Measurements from ENCODE around the gene ANXA2.

Gene ANXA2

GRCh38 chr15:60350108-60350507 lies 47.7 kb downstream of the ANXA2 start:
- Histone ChIP-seq H3K27me3 (ENCODE audit: control insufficient read depth, insufficient read depth, low read length) (no peaks in the 10 kb centered on the region), H3K9ac (ENCODE audit: low read length) (no peak overlapping the region), H3K4me3 (ENCODE audit: low read depth, low read length) (no peak overlapping the region), H3K27ac (ENCODE audit: low read depth, low read length) (no peak overlapping the region), H3K9me3 (ENCODE audit: control insufficient read depth, insufficient read depth, low read depth, low read length) (no peaks in the 10 kb centered on the region), H3K4me1 (ENCODE audit: control insufficient read depth, insufficient read depth, low read length) (peaks cover 6% of the 10 kb centered on the region), H3K36me3 (ENCODE audit: control insufficient read depth, insufficient read depth, low read length) (peaks cover 93% of the 10 kb centered on the region)

GRCh38 chr15:60349589-60349988 lies 48.2 kb downstream of the ANXA2 start:
- Histone ChIP-seq H3K4me1 (ENCODE audit: control insufficient read depth, insufficient read depth, low read length) (peaks cover 6% of the 10 kb centered on the region), H3K4me3 (ENCODE audit: low read depth, low read length) (no peak overlapping the region), H3K9me3 (ENCODE audit: control insufficient read depth, insufficient read depth, low read depth, low read length) (no peaks in the 10 kb centered on the region), H3K27ac (ENCODE audit: low read depth, low read length) (no peak overlapping the region), H3K27me3 (ENCODE audit: control insufficient read depth, insufficient read depth, low read length) (no peaks in the 10 kb centered on the region), H3K9ac (ENCODE audit: low read length) (no peak overlapping the region), H3K36me3 (ENCODE audit: control insufficient read depth, insufficient read depth, low read length) (peaks cover 91% of the 10 kb centered on the region)

- H3K9ac ChIP-seq (ENCODE audit: low read length), result no peak overlapping the region
- peaks cover 16% of the 10 kb centered on the region for H3K4me1 ChIP-seq (ENCODE audit: control insufficient read depth, insufficient read depth, low read length)
- peaks cover 70% of the 10 kb centered on the region for H3K36me3 ChIP-seq (ENCODE audit: control insufficient read depth, insufficient read depth, low read length)
- no peak overlapping the region for H3K4me3 ChIP-seq (ENCODE audit: low read depth, low read length)
- no peaks in the 10 kb centered on the region for H3K9me3 ChIP-seq (ENCODE audit: control insufficient read depth, insufficient read depth, low read depth, low read length)
- H3K27ac ChIP-seq (ENCODE audit: low read depth, low read length), result no peak overlapping the region
- H3K27me3 ChIP-seq (ENCODE audit: control insufficient read depth, insufficient read depth, low read length), result no peaks in the 10 kb centered on the region
These were observed 50.2 kb downstream of the ANXA2 start for GRCh38 chr15:60347480-60348049.

- peaks cover 61% of the 10 kb centered on the region for H3K36me3 ChIP-seq (ENCODE audit: control insufficient read depth, insufficient read depth, low read length)
- no peaks in the 10 kb centered on the region for H3K9me3 ChIP-seq (ENCODE audit: control insufficient read depth, insufficient read depth, low read depth, low read length)
- H3K27me3 ChIP-seq (ENCODE audit: control insufficient read depth, insufficient read depth, low read length), result no peaks in the 10 kb centered on the region
- H3K4me3 ChIP-seq (ENCODE audit: low read depth, low read length), result no peak overlapping the region
- no peak overlapping the region for H3K9ac ChIP-seq (ENCODE audit: low read length)
- H3K4me1 ChIP-seq (ENCODE audit: control insufficient read depth, insufficient read depth, low read length), result peaks cover 16% of the 10 kb centered on the region
- H3K27ac ChIP-seq (ENCODE audit: low read depth, low read length), result no peak overlapping the region
These were observed 51.1 kb downstream of the ANXA2 start for GRCh38 chr15:60346653-60347052.

- no peaks in the 10 kb centered on the region for H3K9me3 ChIP-seq (ENCODE audit: control insufficient read depth, insufficient read depth, low read depth, low read length)
- peaks cover 16% of the 10 kb centered on the region for H3K4me1 ChIP-seq (ENCODE audit: control insufficient read depth, insufficient read depth, low read length)
- no peak overlapping the region for H3K9ac ChIP-seq (ENCODE audit: low read length)
- H3K27me3 ChIP-seq (ENCODE audit: control insufficient read depth, insufficient read depth, low read length), result no peaks in the 10 kb centered on the region
- no peak overlapping the region for H3K27ac ChIP-seq (ENCODE audit: low read depth, low read length)
- H3K36me3 ChIP-seq (ENCODE audit: control insufficient read depth, insufficient read depth, low read length), result peaks cover 55% of the 10 kb centered on the region
- no peak overlapping the region for H3K4me3 ChIP-seq (ENCODE audit: low read depth, low read length)
These were observed 51.7 kb downstream of the ANXA2 start for GRCh38 chr15:60346077-60346476.

GRCh38 chr15:60345598-60345997 lies 52.2 kb downstream of the ANXA2 start:
- no peaks in the 10 kb centered on the region for H3K9me3 ChIP-seq (ENCODE audit: control insufficient read depth, insufficient read depth, low read depth, low read length)
- no peak overlapping the region for H3K27ac ChIP-seq (ENCODE audit: low read depth, low read length)
- H3K4me3 ChIP-seq (ENCODE audit: low read depth, low read length), result no peak overlapping the region
- no peak overlapping the region for H3K9ac ChIP-seq (ENCODE audit: low read length)
- H3K27me3 ChIP-seq (ENCODE audit: control insufficient read depth, insufficient read depth, low read length), result no peaks in the 10 kb centered on the region
- H3K36me3 ChIP-seq (ENCODE audit: control insufficient read depth, insufficient read depth, low read length), result peaks cover 51% of the 10 kb centered on the region
- peaks cover 19% of the 10 kb centered on the region for H3K4me1 ChIP-seq (ENCODE audit: control insufficient read depth, insufficient read depth, low read length)

- peaks cover 23% of the 10 kb centered on the region for H3K4me1 ChIP-seq (ENCODE audit: control insufficient read depth, insufficient read depth, low read length)
- no peak overlapping the region for H3K9ac ChIP-seq (ENCODE audit: low read length)
- H3K9me3 ChIP-seq (ENCODE audit: control insufficient read depth, insufficient read depth, low read depth, low read length), result no peaks in the 10 kb centered on the region
- no peak overlapping the region for H3K4me3 ChIP-seq (ENCODE audit: low read depth, low read length)
- H3K27me3 ChIP-seq (ENCODE audit: control insufficient read depth, insufficient read depth, low read length), result no peaks in the 10 kb centered on the region
- H3K36me3 ChIP-seq (ENCODE audit: control insufficient read depth, insufficient read depth, low read length), result peaks cover 45% of the 10 kb centered on the region
- no peak overlapping the region for H3K27ac ChIP-seq (ENCODE audit: low read depth, low read length)
These were observed 52.8 kb downstream of the ANXA2 start for GRCh38 chr15:60344987-60345386.

GRCh38 chr15:60344461-60344860 lies 53.3 kb downstream of the ANXA2 start:
- Histone ChIP-seq H3K27ac (ENCODE audit: low read depth, low read length) (no peak overlapping the region), H3K36me3 (ENCODE audit: control insufficient read depth, insufficient read depth, low read length) (peaks cover 43% of the 10 kb centered on the region)

GRCh38 chr15:60343221-60343970 lies 54.4 kb downstream of the ANXA2 start:
- H3K27me3 ChIP-seq (ENCODE audit: control insufficient read depth, insufficient read depth, low read length), result no peaks in the 10 kb centered on the region
- no peak overlapping the region for H3K4me3 ChIP-seq (ENCODE audit: low read depth, low read length)
- H3K27ac ChIP-seq (ENCODE audit: low read depth, low read length), result no peak overlapping the region
- no peaks in the 10 kb centered on the region for H3K9me3 ChIP-seq (ENCODE audit: control insufficient read depth, insufficient read depth, low read depth, low read length)
- H3K9ac ChIP-seq (ENCODE audit: low read length), result no peak overlapping the region
- H3K36me3 ChIP-seq (ENCODE audit: control insufficient read depth, insufficient read depth, low read length), result peaks cover 33% of the 10 kb centered on the region
- H3K4me1 ChIP-seq (ENCODE audit: control insufficient read depth, insufficient read depth, low read length), result peaks cover 23% of the 10 kb centered on the region

More at GRCh38 chr15:60344461-60344860, 53.3 kb downstream of the ANXA2 start:
- H3K4me3 ChIP-seq (ENCODE audit: low read depth, low read length), result no peak overlapping the region
- H3K9me3 ChIP-seq (ENCODE audit: control insufficient read depth, insufficient read depth, low read depth, low read length), result no peaks in the 10 kb centered on the region
- peaks cover 23% of the 10 kb centered on the region for H3K4me1 ChIP-seq (ENCODE audit: control insufficient read depth, insufficient read depth, low read length)
- no peaks in the 10 kb centered on the region for H3K27me3 ChIP-seq (ENCODE audit: control insufficient read depth, insufficient read depth, low read length)
- H3K9ac ChIP-seq (ENCODE audit: low read length), result no peak overlapping the region

GRCh38 chr15:60340207-60340921 lies 57.4 kb downstream of the ANXA2 start:
- Histone ChIP-seq H3K9ac (ENCODE audit: low read length) (no peak overlapping the region), H3K27me3 (ENCODE audit: control insufficient read depth, insufficient read depth, low read length) (no peaks in the 10 kb centered on the region), H3K4me3 (ENCODE audit: low read depth, low read length) (no peak overlapping the region), H3K27ac (ENCODE audit: low read depth, low read length) (no peak overlapping the region), H3K4me1 (ENCODE audit: control insufficient read depth, insufficient read depth, low read length) (peaks cover 17% of the 10 kb centered on the region; the same call in 1 of the 2 replicates), H3K9me3 (ENCODE audit: control insufficient read depth, insufficient read depth, low read depth, low read length) (no peaks in the 10 kb centered on the region), H3K36me3 (ENCODE audit: control insufficient read depth, insufficient read depth, low read length) (peaks cover 3% of the 10 kb centered on the region; the same call in 1 of the 2 replicates)

GRCh38 chr15:60339236-60339635 lies 58.5 kb downstream of the ANXA2 start:
- no peak overlapping the region for H3K4me3 ChIP-seq (ENCODE audit: low read depth, low read length)
- no peaks in the 10 kb centered on the region for H3K36me3 ChIP-seq (ENCODE audit: control insufficient read depth, insufficient read depth, low read length)

More at GRCh38 chr15:60339236-60339635, 58.5 kb downstream of the ANXA2 start:
- Histone ChIP-seq H3K27ac (ENCODE audit: low read depth, low read length) (no peak overlapping the region), H3K27me3 (ENCODE audit: control insufficient read depth, insufficient read depth, low read length) (no peaks in the 10 kb centered on the region), H3K9ac (ENCODE audit: low read length) (no peak overlapping the region), H3K4me1 (ENCODE audit: control insufficient read depth, insufficient read depth, low read length) (peaks cover 17% of the 10 kb centered on the region; the same call in 1 of the 2 replicates), H3K9me3 (ENCODE audit: control insufficient read depth, insufficient read depth, low read depth, low read length) (no peaks in the 10 kb centered on the region)
